SKM-1 (cell line): ENCODE results near the gene KIR2DL3.

Experiments
- DNase-seq: peaks from one replicate; lab custom pipeline; 2025; ENCODE audit not compliant: unreplicated experiment; lab: John Stamatoyannopoulos, UW

KIR2DL3 gene

DNA sequence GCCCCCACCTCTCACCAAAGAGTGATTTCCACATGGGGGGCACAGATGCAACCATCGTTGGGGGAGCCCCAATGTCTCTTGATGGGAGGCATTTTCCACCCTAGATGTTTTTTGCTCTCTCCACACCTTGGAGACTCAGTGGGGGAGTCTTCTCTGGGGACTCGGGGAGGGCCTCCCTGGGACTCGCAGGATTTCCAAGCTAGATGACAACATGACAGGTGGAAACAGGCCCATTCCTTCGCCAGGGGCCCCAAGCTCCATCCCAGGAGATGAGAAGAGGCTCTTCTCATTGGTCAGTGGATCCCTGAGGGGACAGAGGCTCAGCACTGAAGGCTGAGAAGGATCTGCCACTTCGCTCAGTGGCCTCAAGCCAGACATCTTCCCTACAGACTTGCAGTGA, 52.4 kb downstream of the KIR2DL3 start:
- no peak for DNase-seq

DNA sequence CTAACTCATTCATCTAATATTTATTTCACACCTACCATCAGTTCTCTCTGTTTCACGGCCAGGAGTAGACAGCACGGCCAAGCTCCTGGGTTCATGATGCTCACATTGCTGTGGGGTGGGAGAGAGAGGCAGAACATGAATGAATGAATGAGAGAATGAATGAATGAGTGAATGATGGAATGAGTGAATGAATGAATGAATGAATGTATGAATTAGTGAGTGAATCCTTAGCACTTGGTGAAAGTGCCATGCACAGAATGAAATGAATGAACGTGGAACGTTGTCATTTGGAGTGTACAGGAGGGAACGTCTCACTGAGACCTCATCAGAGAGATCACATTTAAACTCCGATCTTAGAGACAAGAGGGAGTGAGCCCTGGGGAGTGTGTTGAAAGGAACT, 53.2 kb downstream of the KIR2DL3 start:
- no peak for DNase-seq

DNA sequence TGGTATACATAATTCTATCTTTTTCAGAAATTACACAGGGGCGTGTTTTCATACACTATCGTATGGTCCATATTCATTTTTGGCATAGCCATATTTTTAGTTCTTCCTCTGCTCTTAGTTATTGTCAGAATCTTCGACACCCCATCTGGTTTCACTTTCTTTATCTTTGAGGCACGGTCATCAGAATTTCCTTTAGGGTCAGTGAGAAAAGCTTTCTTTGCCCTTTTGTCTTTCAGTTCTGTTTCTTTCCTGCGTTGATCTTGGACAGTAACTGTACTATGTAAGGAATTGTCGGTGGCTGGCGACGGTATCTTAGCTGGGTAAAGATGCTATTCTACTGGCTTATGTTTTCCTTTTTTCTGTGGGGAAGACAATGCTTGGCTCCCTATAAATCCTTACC, 54.5 kb downstream of the KIR2DL3 start:
- no peak for DNase-seq

DNA sequence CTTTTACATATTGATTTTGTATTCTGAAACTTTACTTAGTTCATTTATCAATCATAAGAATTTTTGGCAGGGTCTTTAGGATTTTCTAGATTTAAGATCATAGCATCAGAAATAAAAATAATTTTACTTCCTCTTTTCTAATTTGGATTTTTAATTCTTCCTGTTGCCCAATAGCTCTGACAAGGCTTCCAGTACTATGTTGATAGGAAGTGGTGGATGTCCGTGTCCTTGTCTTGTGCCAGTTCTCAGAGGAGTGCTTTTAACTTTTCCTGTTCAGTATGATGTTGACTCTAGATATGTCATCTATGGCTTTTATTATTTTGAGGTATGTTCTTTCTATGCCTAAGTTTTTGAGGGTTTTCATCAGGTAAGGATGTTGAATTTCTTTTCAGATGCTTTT, 57.4 kb downstream of the KIR2DL3 start:
- no peak for DNase-seq
